ENCODE measurements around the gene SPATA33.

- no peak for TF ChIP-seq POLR2A (IDR thresholded peaks at IDR 0.05; ENCODE audit: low read length)
- no peak for TF ChIP-seq GATA1 (IDR thresholded peaks at IDR 0.05; ENCODE audit: low read depth, low read length)
These were observed 39.3 kb upstream of the SPATA33 start for GRCh38 chr16:89618109-89618998.
